NB4 (cell line): ENCODE results near the gene FAU.
A peak's percentile ranks its signal among the peaks of the same experiment; 100 is the strongest.
"Not testable (repeated sequence)": the region's sequence is repeated elsewhere in the genome, so short reads cannot be mapped to it uniquely, and the experiment has no call there.

ENCODE experiments used
- DNase-seq: peaks from one replicate; pipeline ENCODE4 v3.0.0; 2010; ENCODE audit warnings: low read depth
- H3K4me3 ChIP-seq: one replicate; pipeline ENCODE4 v1.5.1; 2011; ENCODE audit warnings: mild to moderate bottlenecking, low read depth, low read length, moderate library complexity
- CTCF ChIP-seq: IDR thresholded peaks from one replicate; pipeline ENCODE4 v1.5.1; 2012; ENCODE audit warnings: low read depth, low read length
- MAX ChIP-seq: IDR thresholded peaks from 2 replicates; pipeline ENCODE4 v1.6.1; 2011; ENCODE audit warnings: low read depth, low read length
- MYC ChIP-seq: IDR thresholded peaks from 2 replicates; pipeline ENCODE4 v1.6.1; 2011; ENCODE audit warnings: low read depth, low read length
- POLR2A ChIP-seq: IDR thresholded peaks from 2 replicates; pipeline ENCODE4 v1.6.1; 2011; ENCODE audit warnings: mild to moderate bottlenecking; ENCODE audit not compliant: insufficient read length; ENCODE audit errors: extremely low read depth

Gene FAU

GRCh38 chr11:65119670-65119995 is 2.3 kb downstream of the FAU start:
- no peak for DNase-seq
- no peak for TF ChIP-seq MYC
- no peak for TF ChIP-seq CTCF
- no peak for TF ChIP-seq MAX
- TF ChIP-seq POLR2A = no peak
- no peak overlapping the region for H3K4me3 ChIP-seq

GRCh38 chr11:65118891-65119669 is 2.9 kb downstream of the FAU start:
- DNase-seq, H3K4me3 ChIP-seq: not testable (repeated sequence)

- TF ChIP-seq POLR2A = no peak
- TF ChIP-seq MAX = no peak
- TF ChIP-seq MYC = no peak
- no peak for TF ChIP-seq CTCF
- DNase-seq = no peak
- no peak overlapping the region for H3K4me3 ChIP-seq
These were observed 3.7 kb downstream of the FAU start for GRCh38 chr11:65118097-65118837.

GRCh38 chr11:65117206-65118096 is 4.5 kb downstream of the FAU start, which contains the start of gene ZNHIT2:
Gene ZNHIT2 (minus strand): TSS chr11:65117701. CDS start chr11:65117653, 48 bp downstream.
- peak within 1 kb of the TSS; percentile 87 for H3K4me3 ChIP-seq
- DNase-seq = peak; percentile 99
- TF ChIP-seq MAX (peak; percentile 66), POLR2A (peak; percentile 70), MYC (peak; percentile 54; the same call in 1 of the 2 replicates), CTCF (peak; percentile 89)

GRCh38 chr11:65116370-65117205 is 5.3 kb downstream of the FAU start:
- TF ChIP-seq MYC = no peak
- no peak for TF ChIP-seq POLR2A
- TF ChIP-seq MAX = no peak
- no peak for TF ChIP-seq CTCF
- peak; percentile 70 for DNase-seq
- peak overlapping the region; percentile 87 for H3K4me3 ChIP-seq
